H9 (cell line): ENCODE data around the gene STMN1. TPM values are rescaled to one million over a fixed set of nuclear protein-coding genes. Genes with fewer than 3 reads are reported as not detected.

Source experiments
- DNase-seq: peaks from one replicate; pipeline ENCODE4 v3.0.0-alpha.2; 2017
- H2AFZ ChIP-seq: one replicate; pipeline ENCODE4 v1.6.1; 2013; ENCODE audit warnings: mild to moderate bottlenecking, low read length, control low read depth, moderate library complexity
- H2AK5ac ChIP-seq: 2 replicates; pipeline ENCODE4 v1.6.1; 2013; ENCODE audit warnings: low read length, control low read depth, mixed read lengths; ENCODE audit not compliant: insufficient read length
- H2BK120ac ChIP-seq: one replicate; pipeline ENCODE4 v1.6.1; 2013; ENCODE audit warnings: low read depth, mild to moderate bottlenecking, low read length, control low read depth, inconsistent platforms; ENCODE audit not compliant: poor library complexity, severe bottlenecking
- H2BK12ac ChIP-seq: 2 replicates; pipeline ENCODE4 v1.6.1; 2013; ENCODE audit warnings: low read length, control low read depth, mixed read lengths, low read depth; ENCODE audit not compliant: insufficient read length
- H2BK15ac ChIP-seq: 2 replicates; pipeline ENCODE4 v1.6.1; 2013; ENCODE audit warnings: low read depth, low read length, control low read depth
- H2BK20ac ChIP-seq: one replicate; pipeline ENCODE4 v1.6.1; 2013; ENCODE audit warnings: low read depth, mild to moderate bottlenecking, low read length, control low read depth, inconsistent platforms; ENCODE audit not compliant: poor library complexity, severe bottlenecking
- H2BK5ac ChIP-seq: 2 replicates; pipeline ENCODE4 v1.6.1; 2013; ENCODE audit warnings: low read length, control low read depth, mixed read lengths; ENCODE audit not compliant: insufficient read length
- H3K14ac ChIP-seq: 2 replicates; pipeline ENCODE4 v1.6.1; 2013; ENCODE audit warnings: low read length, control low read depth; ENCODE audit not compliant: insufficient read depth
- H3K18ac ChIP-seq: 2 replicates; pipeline ENCODE4 v1.6.1; 2013; ENCODE audit warnings: low read depth, mild to moderate bottlenecking, mixed read lengths, low read length, control low read depth; ENCODE audit not compliant: insufficient read length
- H3K23ac ChIP-seq: 2 replicates; pipeline ENCODE4 v1.6.1; 2013; ENCODE audit warnings: low read length, control low read depth, mixed read lengths, low read depth; ENCODE audit not compliant: insufficient read length
- H3K23me2 ChIP-seq: 2 replicates; pipeline ENCODE4 v1.6.1; 2013; ENCODE audit warnings: low read depth, mild to moderate bottlenecking, mixed read lengths, low read length, control low read depth; ENCODE audit not compliant: insufficient read length, poor library complexity, severe bottlenecking
- H3K27ac ChIP-seq: 2 replicates; pipeline ENCODE4 v1.5.1; 2013; ENCODE audit warnings: low read length, control low read depth, mixed read lengths, low read depth; ENCODE audit not compliant: insufficient read length
- H3K27me3 ChIP-seq: 2 replicates; pipeline ENCODE4 v1.6.1; 2013; ENCODE audit warnings: low read length, control low read depth, inconsistent platforms; ENCODE audit not compliant: insufficient read depth
- H3K4ac ChIP-seq: 2 replicates; pipeline ENCODE4 v1.6.1; 2013; ENCODE audit warnings: low read depth, mild to moderate bottlenecking, control low read depth, inconsistent platforms, low read length, moderate library complexity
- H3K4me1 ChIP-seq: 2 replicates; pipeline ENCODE4 v1.6.1; 2013; ENCODE audit warnings: low read length, control low read depth, inconsistent platforms; ENCODE audit not compliant: insufficient read depth
- H3K4me2 ChIP-seq: 2 replicates; pipeline ENCODE4 v1.6.1; 2013; ENCODE audit warnings: low read length, control low read depth, mixed read lengths; ENCODE audit not compliant: insufficient read length, insufficient read depth
- H3K56ac ChIP-seq: 2 replicates; pipeline ENCODE4 v1.6.1; 2013; ENCODE audit warnings: low read depth, mild to moderate bottlenecking, mixed read lengths, low read length, control low read depth; ENCODE audit not compliant: insufficient read length
- H3K79me1 ChIP-seq: 2 replicates; pipeline ENCODE4 v1.6.1; 2013; ENCODE audit warnings: low read depth, mild to moderate bottlenecking, moderate library complexity, low read length, control low read depth, inconsistent platforms; ENCODE audit not compliant: insufficient read depth, poor library complexity, severe bottlenecking
- H3K79me2 ChIP-seq: 2 replicates; pipeline ENCODE4 v1.6.1; 2013; ENCODE audit warnings: low read length, control low read depth, inconsistent platforms; ENCODE audit not compliant: insufficient read depth
- H3K9ac ChIP-seq: 2 replicates; pipeline ENCODE4 v1.6.1; 2013; ENCODE audit warnings: low read length, control low read depth, mixed read lengths; ENCODE audit not compliant: insufficient read length; ENCODE audit errors: extremely low read depth
- H3K9me3 ChIP-seq: one replicate; pipeline ENCODE4 v1.6.1; 2013; ENCODE audit warnings: low read depth, low read length, inconsistent platforms; ENCODE audit not compliant: control insufficient read depth
- H3T11ph ChIP-seq: one replicate; pipeline ENCODE4 v1.6.1; 2013; ENCODE audit warnings: mild to moderate bottlenecking, low read length, control low read depth, inconsistent platforms
- H4K20me1 ChIP-seq: one replicate; pipeline ENCODE4 v1.6.1; 2013; ENCODE audit not compliant: control insufficient read depth, insufficient read length, insufficient read depth
- H4K5ac ChIP-seq: 2 replicates; pipeline ENCODE4 v1.6.1; 2013; ENCODE audit warnings: low read depth, mild to moderate bottlenecking, mixed read lengths, low read length, control low read depth; ENCODE audit not compliant: insufficient read length
- H4K8ac ChIP-seq: replicated peaks from 2 replicates; pipeline ENCODE4 v1.6.1; 2013; ENCODE audit warnings: low read length, control low read depth, mixed read lengths, low read depth; ENCODE audit not compliant: insufficient read length
- H4K91ac ChIP-seq: 2 replicates; pipeline ENCODE4 v1.6.1; 2013; ENCODE audit warnings: low read depth, mild to moderate bottlenecking, moderate library complexity, mixed read lengths, low read length, control low read depth; ENCODE audit not compliant: insufficient read length
- H3K27ac Mint-ChIP-seq, 3 experiments: 2 replicates in 2 of 3; 3 replicates in 1 of 3; pipeline ENCODE4 v1.8.0; 2020 to 2021; ENCODE audit warnings: mixed read lengths in 3 of 3, mild to moderate bottlenecking in 1 of 3, moderate library complexity in 1 of 3
- H3K27me3 Mint-ChIP-seq: 2 replicates; pipeline ENCODE4 v1.8.0; 2021; ENCODE audit warnings: low read depth, mild to moderate bottlenecking, moderate library complexity, mixed read lengths
- H3K36me3 Mint-ChIP-seq, 3 experiments: 2 replicates in 2 of 3; 3 replicates in 1 of 3; pipeline ENCODE4 v1.8.0; 2020 to 2021; ENCODE audit warnings: low read depth in 3 of 3, mixed read lengths in 3 of 3; ENCODE audit not compliant: insufficient read depth in 1 of 3
- H3K4me1 Mint-ChIP-seq, 2 experiments: 2 replicates each; pipeline ENCODE4 v1.8.0; 2020; ENCODE audit warnings: mixed read lengths in 2 of 2
- H3K4me3 Mint-ChIP-seq, 2 experiments: 2 replicates in 1 of 2; 3 replicates in 1 of 2; pipeline ENCODE4 v1.8.0; 2020 to 2021; ENCODE audit warnings: mild to moderate bottlenecking in 2 of 2, mixed read lengths in 2 of 2, moderate library complexity in 1 of 2
- H3K9me3 Mint-ChIP-seq, 2 experiments: 2 replicates in 1 of 2; 3 replicates in 1 of 2; pipeline ENCODE4 v1.8.0; 2020; ENCODE audit warnings: mild to moderate bottlenecking in 2 of 2, mixed read lengths in 2 of 2, moderate library complexity in 1 of 2
- CTCF ChIP-seq: fragments of 200-600 bp; sonication (generic); conservative IDR thresholded peaks from 3 replicates; pipeline ENCODE4 v1.8.0; 2021; ENCODE audit warnings: antibody characterized with exemption, mild to moderate bottlenecking
- whole genome bisulfite sequencing: extraction: QIAGEN DNeasy Blood & Tissue Kit; methylation state at CpG from one replicate; pipeline ENCODE4 v1.1.7; 2013; ENCODE audit warnings: missing lambda C conversion rate, low lambda C conversion rate, mixed read lengths; ENCODE audit not compliant: insufficient read length; ENCODE audit errors: extremely low coverage; 5-methylcytosine and 5-hydroxymethylcytosine counted together
- total RNA-seq: library from RNA; stranded (reverse); gene quantifications from 2 replicates; pipeline ENCODE4 v1.2.1, GENCODE V29; 2021

Gene STMN1
- total RNA-seq, 1 experiment from 2014 or later = 500 TPM

- Histone ChIP-seq H2BK120ac (no peak overlapping the region), H3K79me2 (peaks cover 14% of the 10 kb centered on the region; the same call in 1 of the 2 replicates), H4K20me1 (no peaks in the 10 kb centered on the region), H3K27ac (no peak overlapping the region), H2BK5ac (no peak overlapping the region), H2AK5ac (no peak overlapping the region), H3K14ac (no peak overlapping the region), H2BK12ac (no peak overlapping the region), H3K4ac (no peak overlapping the region), H3K56ac (no peak overlapping the region), H4K8ac (no peak overlapping the region), H4K5ac (no peak overlapping the region), H3K4me2 (no peak overlapping the region), H3K18ac (no peak overlapping the region), H2AFZ (no peak overlapping the region), H3T11ph (no peak overlapping the region), H2BK20ac (no peak overlapping the region), H3K9ac (no peak overlapping the region), H3K9me3 (no peaks in the 10 kb centered on the region), H3K79me1 (peaks cover 3% of the 10 kb centered on the region), H3K4me1 (no peaks in the 10 kb centered on the region; the same call in 1 of the 2 replicates), H4K91ac (no peak overlapping the region), H3K23ac (no peak overlapping the region), H3K23me2 (no peaks in the 10 kb centered on the region), H3K27me3 (no peaks in the 10 kb centered on the region), H2BK15ac (no peak overlapping the region)
- no peaks in the 10 kb centered on the region for H3K9me3 Mint-ChIP-seq
- no peak for DNase-seq
- WGBS = no CpG with 5 or more reads among the region's 6 CpGs
- H3K4me3 Mint-ChIP-seq = no peak overlapping the region
- H3K4me1 Mint-ChIP-seq = peaks cover 48 to 57% of the 10 kb centered on the region in 2 experiments
- no peak overlapping the region for H3K27ac Mint-ChIP-seq
- TF ChIP-seq CTCF = no peak
- H3K27me3 Mint-ChIP-seq = no peaks in the 10 kb centered on the region
- H3K36me3 Mint-ChIP-seq = peaks cover 41 to 63% (median 61%) of the 10 kb centered on the region in 3 experiments
Observed at GRCh38 chr1:25899792-25900191, 6.4 kb downstream of the STMN1 start.
